NCI-H524 (cell line): ENCODE data around the gene CHN1.

ENCODE experiments used
- DNase-seq, 2 experiments: peaks; one replicate each; lab custom pipeline; 2025; lab: John Stamatoyannopoulos, UW

Gene CHN1

GRCh38 chr2:174873471-174873870 is 131.7 kb downstream of the CHN1 start:
- DNase-seq = no peak

- no peak for DNase-seq
These were observed 134.4 kb downstream of the CHN1 start for GRCh38 chr2:174870787-174871186.

- no peak for DNase-seq
These were observed 136.3 kb downstream of the CHN1 start for GRCh38 chr2:174868878-174869277.

- no peak for DNase-seq
These were observed 138.8 kb downstream of the CHN1 start for GRCh38 chr2:174866421-174866820.

- DNase-seq = no peak
These were observed 142.0 kb downstream of the CHN1 start for GRCh38 chr2:174863183-174863582.

GRCh38 chr2:174859563-174860169 is 145.5 kb downstream of the CHN1 start:
- peak in 1 of 2 experiments; percentile 19 for DNase-seq

- DNase-seq = peak in 1 of 2 experiments; percentile 50
These were observed 146.4 kb downstream of the CHN1 start for GRCh38 chr2:174858745-174859144.

GRCh38 chr2:174856447-174856846 is 148.7 kb downstream of the CHN1 start:
- no peak for DNase-seq

GRCh38 chr2:174846941-174847938 is 157.9 kb downstream of the CHN1 start:
- DNase-seq = peak; percentile 87 to 89

- DNase-seq = peak; percentile 16 to 85
These were observed 159.0 kb downstream of the CHN1 start for GRCh38 chr2:174846218-174846617.

- peak; percentile 29 to 75 for DNase-seq
These were observed 160.9 kb downstream of the CHN1 start for GRCh38 chr2:174844295-174844708.

GRCh38 chr2:174842496-174842895 is 162.7 kb downstream of the CHN1 start:
- no peak for DNase-seq

GRCh38 chr2:174841936-174842335 is 163.2 kb downstream of the CHN1 start:
- DNase-seq = peak in 1 of 2 experiments; percentile 25

- DNase-seq = no peak
These were observed 163.8 kb downstream of the CHN1 start for GRCh38 chr2:174841350-174841749.

- peak; percentile 28 to 59 for DNase-seq
These were observed 164.7 kb downstream of the CHN1 start for GRCh38 chr2:174840436-174840835.

GRCh38 chr2:174839662-174840061 is 165.5 kb downstream of the CHN1 start:
- DNase-seq = peak; percentile 32 to 67

- DNase-seq = no peak
These were observed 168.2 kb downstream of the CHN1 start for GRCh38 chr2:174836995-174837390.

- DNase-seq = no peak
These were observed 168.7 kb downstream of the CHN1 start for GRCh38 chr2:174836377-174836994.

GRCh38 chr2:174835797-174836255 is 169.4 kb downstream of the CHN1 start:
- peak in 1 of 2 experiments; percentile 3 for DNase-seq

GRCh38 chr2:174833737-174834136 is 171.4 kb downstream of the CHN1 start:
- no peak for DNase-seq

GRCh38 chr2:174830561-174830960 is 174.6 kb downstream of the CHN1 start:
- no peak for DNase-seq

- DNase-seq = no peak
These were observed 175.6 kb downstream of the CHN1 start for GRCh38 chr2:174829550-174829949.
